Chondrocyte (in vitro differentiated cells): ENCODE measurements around the gene TP53BP1. TPM values are rescaled to one million over a fixed set of nuclear protein-coding genes. Genes with fewer than 3 reads are reported as not detected.
A peak's percentile ranks its signal among the peaks of the same experiment; 100 is the strongest.

Experiments
- DNase-seq: peaks from one replicate; pipeline ENCODE4 v3.0.0; 2021; ENCODE audit warnings: mixed read lengths, low spot score
- H3K27ac Mint-ChIP-seq: one replicate; pipeline ENCODE4 v1.8.0; 2021; ENCODE audit warnings: mild to moderate bottlenecking, moderate library complexity, mixed read lengths; ENCODE audit not compliant: unreplicated experiment
- H3K27me3 Mint-ChIP-seq: 2 replicates; pipeline ENCODE4 v1.8.0; 2021; ENCODE audit warnings: low read depth, mixed read lengths
- H3K36me3 Mint-ChIP-seq: 2 replicates; pipeline ENCODE4 v1.8.0; 2021; ENCODE audit warnings: low read depth, mixed read lengths
- H3K4me1 Mint-ChIP-seq: 2 replicates; pipeline ENCODE4 v1.8.0; 2021; ENCODE audit warnings: low read depth, mild to moderate bottlenecking, mixed read lengths
- H3K4me3 Mint-ChIP-seq: one replicate; pipeline ENCODE4 v1.8.0; 2021; ENCODE audit warnings: mild to moderate bottlenecking, moderate library complexity, mixed read lengths; ENCODE audit not compliant: unreplicated experiment
- H3K9me3 Mint-ChIP-seq: 2 replicates; pipeline ENCODE4 v1.8.0; 2021; ENCODE audit warnings: low read depth, mixed read lengths
- CTCF ChIP-seq: fragments of 200-600 bp; sonication (generic); IDR thresholded peaks from 2 replicates; pipeline ENCODE4 v1.5.0; 2021; ENCODE audit warnings: antibody characterized with exemption, mild to moderate bottlenecking, moderate library complexity
- total RNA-seq: library from RNA; stranded (reverse); gene quantifications from 3 replicates; pipeline ENCODE4 v1.2.1, GENCODE V29; 2021

Gene TP53BP1
- total RNA-seq, 1 donor from 2014 or later = 45.6 TPM

- peaks cover 11% of the 10 kb centered on the region for H3K4me1 Mint-ChIP-seq
- H3K9me3 Mint-ChIP-seq = no peaks in the 10 kb centered on the region
- peaks cover 14% of the 10 kb centered on the region for H3K36me3 Mint-ChIP-seq
- H3K27me3 Mint-ChIP-seq = no peaks in the 10 kb centered on the region
- no peak for TF ChIP-seq CTCF
- peak overlapping the region; percentile 9 for H3K27ac Mint-ChIP-seq
- no peak overlapping the region for H3K4me3 Mint-ChIP-seq
- no peak for DNase-seq
These were observed 8.5 kb downstream of the TP53BP1 start for GRCh38 chr15:43484455-43484854.

GRCh38 chr15:43483297-43484128 lies 9.4 kb downstream of the TP53BP1 start:
- Mint-ChIP-seq H3K27me3 (no peaks in the 10 kb centered on the region), H3K27ac (no peak overlapping the region), H3K4me3 (no peak overlapping the region), H3K4me1 (peaks cover 6% of the 10 kb centered on the region), H3K9me3 (no peaks in the 10 kb centered on the region), H3K36me3 (peaks cover 18% of the 10 kb centered on the region)
- no peak for DNase-seq
- TF ChIP-seq CTCF = peak; percentile 79

- Mint-ChIP-seq H3K27me3 (no peaks in the 10 kb centered on the region), H3K9me3 (no peaks in the 10 kb centered on the region), H3K4me1 (no peaks in the 10 kb centered on the region), H3K36me3 (peaks cover 45% of the 10 kb centered on the region), H3K4me3 (no peak overlapping the region), H3K27ac (no peak overlapping the region)
- peak; percentile 86 for DNase-seq
- TF ChIP-seq CTCF = no peak
These were observed 19.1 kb downstream of the TP53BP1 start for GRCh38 chr15:43473885-43474284.

GRCh38 chr15:43471975-43472374 lies 21.0 kb downstream of the TP53BP1 start:
- no peak for DNase-seq
- Mint-ChIP-seq H3K27ac (no peak overlapping the region), H3K9me3 (no peaks in the 10 kb centered on the region), H3K4me3 (no peak overlapping the region), H3K4me1 (no peaks in the 10 kb centered on the region), H3K36me3 (peaks cover 33% of the 10 kb centered on the region), H3K27me3 (no peaks in the 10 kb centered on the region)
- no peak for TF ChIP-seq CTCF

- peaks cover 26% of the 10 kb centered on the region for H3K36me3 Mint-ChIP-seq
- H3K27me3 Mint-ChIP-seq = no peaks in the 10 kb centered on the region
- H3K27ac Mint-ChIP-seq = peak overlapping the region; percentile 17
- peaks cover 16% of the 10 kb centered on the region for H3K4me1 Mint-ChIP-seq
- no peak for TF ChIP-seq CTCF
- no peaks in the 10 kb centered on the region for H3K9me3 Mint-ChIP-seq
- no peak for DNase-seq
- no peak overlapping the region for H3K4me3 Mint-ChIP-seq
These were observed 23.1 kb downstream of the TP53BP1 start for GRCh38 chr15:43469867-43470266.
